Measurements from ENCODE around the gene ART3. TPM values are rescaled to one million over a fixed set of nuclear protein-coding genes. Genes with fewer than 3 reads are reported as not detected.

ART3 gene
- total RNA-seq, 1 donor from 2014 or later: not detected

GRCh38 chr4:76141241-76141640 lies 66.7 kb downstream of the ART3 start:
- no peaks in the 10 kb centered on the region for H3K36me3 ChIP-seq (ENCODE audit: control insufficient read depth, insufficient read depth, low read length)
- TF ChIP-seq, protein P1, sequence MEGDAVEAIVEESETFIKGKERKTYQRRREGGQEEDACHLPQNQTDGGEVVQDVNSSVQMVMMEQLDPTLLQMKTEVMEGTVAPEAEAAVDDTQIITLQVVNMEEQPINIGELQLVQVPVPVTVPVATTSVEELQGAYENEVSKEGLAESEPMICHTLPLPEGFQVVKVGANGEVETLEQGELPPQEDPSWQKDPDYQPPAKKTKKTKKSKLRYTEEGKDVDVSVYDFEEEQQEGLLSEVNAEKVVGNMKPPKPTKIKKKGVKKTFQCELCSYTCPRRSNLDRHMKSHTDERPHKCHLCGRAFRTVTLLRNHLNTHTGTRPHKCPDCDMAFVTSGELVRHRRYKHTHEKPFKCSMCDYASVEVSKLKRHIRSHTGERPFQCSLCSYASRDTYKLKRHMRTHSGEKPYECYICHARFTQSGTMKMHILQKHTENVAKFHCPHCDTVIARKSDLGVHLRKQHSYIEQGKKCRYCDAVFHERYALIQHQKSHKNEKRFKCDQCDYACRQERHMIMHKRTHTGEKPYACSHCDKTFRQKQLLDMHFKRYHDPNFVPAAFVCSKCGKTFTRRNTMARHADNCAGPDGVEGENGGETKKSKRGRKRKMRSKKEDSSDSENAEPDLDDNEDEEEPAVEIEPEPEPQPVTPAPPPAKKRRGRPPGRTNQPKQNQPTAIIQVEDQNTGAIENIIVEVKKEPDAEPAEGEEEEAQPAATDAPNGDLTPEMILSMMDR (IDR thresholded peaks at IDR 0.05; ENCODE audit: insufficient read depth, low read length, poor library complexity, severe bottlenecking): no peak

DNA sequence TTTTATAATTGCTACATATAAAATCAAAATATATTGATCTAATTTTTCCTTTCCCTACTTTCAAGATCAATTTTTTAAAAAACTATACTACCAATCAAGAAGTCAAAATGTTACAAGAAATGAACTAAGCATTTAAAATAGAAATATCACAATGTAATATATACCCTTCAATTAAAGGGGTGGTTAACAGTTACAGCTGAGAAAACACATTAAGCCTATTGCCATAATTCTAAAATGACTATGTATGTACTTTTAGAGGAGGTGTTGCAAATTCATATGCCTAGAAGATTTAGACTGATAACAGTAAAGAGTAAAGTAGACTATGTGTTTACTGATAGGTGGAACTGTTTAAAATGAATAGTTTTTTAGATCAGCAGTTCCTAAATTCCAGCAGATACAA lies 70.0 kb downstream of the ART3 start:
- Histone ChIP-seq H3K4me3 (ENCODE audit: low read depth, low read length) (no peak overlapping the region), H3K27me3 (ENCODE audit: control insufficient read depth, insufficient read depth, low read length) (no peaks in the 10 kb centered on the region), H3K36me3 (ENCODE audit: control insufficient read depth, insufficient read depth, low read length) (no peaks in the 10 kb centered on the region)
- DNase-seq (ENCODE audit: low read depth): no peak
- TF ChIP-seq, protein P1 (IDR thresholded peaks at IDR 0.05; ENCODE audit: insufficient read depth, low read length, poor library complexity, severe bottlenecking): no peak

More at GRCh38 chr4:76141241-76141640, 66.7 kb downstream of the ART3 start:
- no peak overlapping the region for H3K4me3 ChIP-seq (ENCODE audit: low read depth, low read length)
- DNase-seq (ENCODE audit: low read depth): no peak
- H3K27me3 ChIP-seq (ENCODE audit: control insufficient read depth, insufficient read depth, low read length): no peaks in the 10 kb centered on the region

DNA sequence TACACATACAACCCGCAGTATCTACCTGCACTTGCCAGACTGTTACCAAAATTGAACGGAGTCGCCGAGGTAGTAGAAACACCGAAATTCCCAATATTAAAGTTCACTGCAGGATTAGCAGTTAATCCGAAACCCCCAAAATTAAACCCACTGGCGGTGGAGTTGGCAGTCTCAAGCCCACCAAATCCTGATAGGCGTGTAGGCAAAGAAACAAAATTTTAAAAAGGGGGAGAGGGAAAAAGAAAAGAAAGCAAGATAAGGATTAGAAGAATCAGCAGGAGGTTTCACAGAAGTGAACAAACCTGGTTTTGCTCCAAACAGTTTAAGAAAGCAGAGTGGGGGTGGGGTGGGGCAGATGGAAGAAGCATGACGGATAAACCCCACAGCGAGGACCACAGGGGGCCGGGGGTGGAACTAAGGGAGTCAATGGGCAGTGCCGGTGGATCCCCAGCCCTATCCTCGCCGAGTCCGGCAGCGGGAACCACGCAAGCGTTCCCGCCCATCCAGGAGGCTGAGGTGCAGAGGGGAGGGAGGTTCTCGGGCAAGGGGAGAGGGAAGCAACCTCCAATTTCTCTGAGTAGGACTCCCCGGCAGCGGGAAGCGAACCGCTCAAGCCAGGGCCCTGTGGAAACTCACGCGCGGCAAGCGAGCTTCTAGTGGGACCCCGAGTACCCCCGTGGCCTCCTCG lies 73.1 kb downstream of the ART3 start:
- H3K4me3 ChIP-seq (ENCODE audit: low read depth, low read length): peak overlapping the region; percentile 98
- TF ChIP-seq, protein P1 (IDR thresholded peaks at IDR 0.05; ENCODE audit: insufficient read depth, low read length, poor library complexity, severe bottlenecking): no peak
- DNase-seq (ENCODE audit: low read depth): peak; percentile 29
- H3K27me3 ChIP-seq (ENCODE audit: control insufficient read depth, insufficient read depth, low read length): no peaks in the 10 kb centered on the region
- H3K36me3 ChIP-seq (ENCODE audit: control insufficient read depth, insufficient read depth, low read length): no peaks in the 10 kb centered on the region

DNA sequence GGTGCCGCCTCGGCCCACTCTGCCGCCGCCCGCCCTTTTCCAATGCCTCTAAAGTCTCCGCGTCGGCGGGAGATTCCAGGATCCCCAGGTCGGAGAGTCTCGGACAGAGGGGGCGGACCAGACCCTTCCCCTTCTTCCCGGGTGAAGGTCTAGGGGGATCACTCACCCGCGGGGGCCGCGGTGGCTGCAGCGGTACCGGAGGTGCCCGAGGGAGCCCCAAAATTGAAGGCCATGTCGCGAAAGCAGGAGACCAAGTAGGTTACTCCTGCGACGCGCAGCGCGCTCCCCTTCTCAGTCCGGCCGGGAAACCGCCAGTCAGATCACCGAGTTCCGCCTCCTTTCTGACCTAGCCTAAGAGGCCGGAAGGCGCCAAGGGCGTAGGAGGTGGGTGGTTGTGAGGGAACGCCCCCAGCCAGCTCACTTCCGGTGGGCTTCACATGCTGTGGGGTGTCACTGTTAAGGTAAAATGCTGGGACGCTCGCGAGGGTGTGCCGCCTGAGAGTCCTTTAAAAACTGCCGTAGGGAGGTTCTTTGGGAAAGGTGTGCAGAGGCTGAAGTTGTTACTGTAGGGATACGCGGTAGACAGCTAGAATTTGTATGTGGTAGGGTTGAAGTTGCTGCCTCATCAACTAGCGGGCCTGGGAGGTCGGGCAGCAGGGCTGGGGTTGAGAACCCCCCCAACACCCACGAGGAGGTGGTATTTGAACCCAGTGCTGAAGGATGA lies 73.8 kb downstream of the ART3 start, which contains the start of gene NUP54:
TSS of gene NUP54 (minus strand) at position 256 of the 724 bp plus-strand sequence. CDS start at position 233, 23 bp downstream.
- H3K27me3 ChIP-seq (ENCODE audit: control insufficient read depth, insufficient read depth, low read length): no peaks in the 10 kb centered on the region
- H3K36me3 ChIP-seq (ENCODE audit: control insufficient read depth, insufficient read depth, low read length): no peaks in the 10 kb centered on the region
- peak within 1 kb of the TSS; percentile 98 for H3K4me3 ChIP-seq (ENCODE audit: low read depth, low read length)
- DNase-seq (ENCODE audit: low read depth): peak; percentile 70
- TF ChIP-seq, protein P1 (IDR thresholded peaks at IDR 0.05; ENCODE audit: insufficient read depth, low read length, poor library complexity, severe bottlenecking): no peak

DNA sequence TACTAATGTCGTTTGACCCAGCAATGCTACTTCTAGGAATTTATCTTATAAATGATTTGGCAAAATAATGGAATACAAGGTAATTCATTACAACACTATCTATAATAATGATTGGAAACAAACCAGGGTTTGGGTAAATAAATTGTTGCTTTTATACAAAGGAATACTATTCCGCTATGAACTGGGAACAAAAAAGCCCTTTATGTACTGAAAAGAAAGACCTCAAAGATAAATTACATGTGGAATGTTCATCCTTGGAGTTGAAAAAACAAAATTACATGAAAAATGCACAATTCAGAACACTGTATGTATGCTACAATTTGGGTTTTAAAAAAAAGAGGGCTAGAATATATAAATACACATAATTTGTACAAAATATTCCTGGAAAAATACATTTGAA lies 78.8 kb downstream of the ART3 start:
- TF ChIP-seq, protein P1 (IDR thresholded peaks at IDR 0.05; ENCODE audit: insufficient read depth, low read length, poor library complexity, severe bottlenecking): no peak
- no peak for DNase-seq (ENCODE audit: low read depth)

More for the DNA sequence above, 78.8 kb downstream of the ART3 start:
- Histone ChIP-seq H3K36me3 (ENCODE audit: control insufficient read depth, insufficient read depth, low read length) (peaks cover 1% of the 10 kb centered on the region), H3K27me3 (ENCODE audit: control insufficient read depth, insufficient read depth, low read length) (no peaks in the 10 kb centered on the region), H3K4me3 (ENCODE audit: low read depth, low read length) (no peak overlapping the region)

Measured in kidney epithelial cell (primary cell).